GM12878 (cell line): ENCODE results near the gene UBA5. TPM values are rescaled to one million over a fixed set of nuclear protein-coding genes. Genes with fewer than 3 reads are reported as not detected.

Source experiments
- ATAC-seq: fragments of 200-7000 bp; cut with Tn5 transposase; 3 replicates; pipeline ENCODE4 v1.9.1; 2020; ENCODE audit warnings: mild to moderate bottlenecking, moderate library complexity
- BruUV-seq: library from RNA; stranded (reverse); fragments of 400-500 nt; replicated peaks from 2 replicates; lab custom pipeline; 2021; lab: Mats Ljungman, UMichigan
- CTCF ChIA-PET: fragments of 300-600 bp; sonication (Branson Sonifier 250); formaldehyde crosslinking; extraction: SDS; loops from one replicate; lab custom pipeline; 2021; ENCODE audit warnings: inconsistent platforms; lab: Yijun Ruan, JAX
- POLR2A ChIA-PET: fragments of 350-600 bp; formaldehyde crosslinking; extraction: SDS; loops from one replicate; lab custom pipeline; 2021; ENCODE audit warnings: inconsistent platforms; lab: Charles Lee
- RAD21 ChIA-PET: fragments of 300-600 bp; sonication (Branson Sonifier 250); formaldehyde crosslinking; loops from one replicate; lab custom pipeline; 2023; ENCODE audit warnings: antibody characterized with exemption; ENCODE audit not compliant: unreplicated experiment; lab: Charles Lee
- SMC1A ChIA-PET: fragments of 300-600 bp; sonication (Branson Sonifier 250); formaldehyde crosslinking; loops from one replicate; lab custom pipeline; 2023; ENCODE audit not compliant: unreplicated experiment, uncharacterized antibody; lab: Charles Lee
- DNase-seq: peaks from one replicate; pipeline ENCODE4 v3.0.0-alpha.2; 2011; ENCODE audit warnings: low read depth, low spot score
- FAIRE-seq: peaks from 3 replicates; lab custom pipeline; 2011; peaks lifted over from hg19 to GRCh38; lab: Jason Lieb, UNC
- H2AFZ ChIP-seq: 2 replicates; pipeline ENCODE4 v1.6.0; 2011; ENCODE audit warnings: low read depth, low read length, control low read depth; ENCODE audit not compliant: control insufficient read depth
- H3K27ac ChIP-seq: 2 replicates; pipeline ENCODE4 v1.5.1; 2011; ENCODE audit warnings: control low read depth; ENCODE audit not compliant: control insufficient read depth, insufficient read depth
- H3K27me3 ChIP-seq, 2 experiments: replicated peaks in 1 of 2; 2 replicates each; pipeline versions ENCODE4 v1.6.0 to v1.6.1; 2011; ENCODE audit warnings: low read length in 1 of 2; ENCODE audit not compliant: control insufficient read depth in 2 of 2, insufficient read depth in 2 of 2
- H3K36me3 ChIP-seq, 2 experiments: 2 replicates each; pipeline ENCODE4 v1.5.1; 2011; ENCODE audit warnings: low read length in 1 of 2; ENCODE audit not compliant: control insufficient read depth in 2 of 2, insufficient read depth in 2 of 2
- H3K4me1 ChIP-seq: 2 replicates; pipeline ENCODE4 v1.6.1; 2011; ENCODE audit warnings: mild to moderate bottlenecking, low read length, moderate library complexity, mixed read lengths; ENCODE audit not compliant: control insufficient read depth, insufficient read depth
- H3K4me2 ChIP-seq: 2 replicates; pipeline ENCODE4 v1.6.0; 2011; ENCODE audit warnings: control low read depth; ENCODE audit not compliant: control insufficient read depth, insufficient read depth
- H3K4me3 ChIP-seq: fragments of 200-600 bp; sonication (generic); 2 replicates; pipeline ENCODE4 v1.5.1; 2016
- H3K79me2 ChIP-seq: 2 replicates; pipeline ENCODE4 v1.6.0; 2011; ENCODE audit warnings: low read length; ENCODE audit not compliant: control insufficient read depth, insufficient read depth
- H3K9ac ChIP-seq: 2 replicates; pipeline ENCODE4 v1.8.0; 2011; ENCODE audit warnings: low read length, control low read depth, mixed read lengths; ENCODE audit not compliant: control insufficient read depth, insufficient read depth
- H3K9me3 ChIP-seq: replicated peaks from 3 replicates; pipeline ENCODE4 v1.5.1; 2011; ENCODE audit warnings: mild to moderate bottlenecking, low read length; ENCODE audit not compliant: control insufficient read depth, insufficient read depth
- H4K20me1 ChIP-seq: 2 replicates; pipeline ENCODE4 v1.6.0; 2011; ENCODE audit not compliant: control insufficient read depth, insufficient read depth
- DPF2 ChIP-seq: fragments of 450-650 bp; IDR thresholded peaks from 2 replicates; pipeline ENCODE4 v1.6.1; 2017; ENCODE audit warnings: mild to moderate bottlenecking
- KAT2A ChIP-seq: conservative IDR thresholded peaks from 2 replicates; pipeline ENCODE4 v1.6.1; 2011; ENCODE audit warnings: low read depth, low read length; ENCODE audit not compliant: control insufficient read depth
- KDM1A ChIP-seq: fragments of 200-600 bp; sonication (generic); IDR thresholded peaks from 2 replicates; pipeline ENCODE4 v1.6.1; 2016; ENCODE audit warnings: borderline replicate concordance
- NRF1 ChIP-seq: conservative IDR thresholded peaks from 2 replicates; pipeline ENCODE4 v1.6.1; 2011; ENCODE audit warnings: mild to moderate bottlenecking, low read depth, low read length, improper control_type of control experiment
- POLR2AphosphoS2 ChIP-seq: IDR thresholded peaks from 2 replicates; pipeline ENCODE4 v1.6.1; 2011; ENCODE audit warnings: low read depth, mild to moderate bottlenecking, low read length, improper control_type of control experiment, moderate library complexity
- POLR2AphosphoS5 ChIP-seq: IDR thresholded peaks from 2 replicates; pipeline ENCODE4 v1.6.1; 2011; ENCODE audit warnings: mild to moderate bottlenecking, low read length, inconsistent platforms
- RB1 ChIP-seq: fragments of 450-650 bp; formaldehyde crosslinking; IDR thresholded peaks from 2 replicates; pipeline ENCODE4 v1.6.1; 2017; ENCODE audit warnings: mild to moderate bottlenecking, borderline replicate concordance
- SIN3A ChIP-seq: IDR thresholded peaks from 2 replicates; pipeline ENCODE4 v1.6.1; 2012; ENCODE audit warnings: low read depth, low read length, improper control_type of control experiment
- SIX5 ChIP-seq: IDR thresholded peaks from 2 replicates; pipeline ENCODE4 v1.6.1; 2011; ENCODE audit warnings: mild to moderate bottlenecking, low read depth, low read length, moderate library complexity; ENCODE audit not compliant: severe bottlenecking
- TCF3 ChIP-seq: IDR thresholded peaks from 2 replicates; pipeline ENCODE4 v1.6.1; 2012; ENCODE audit warnings: low read depth, mild to moderate bottlenecking, low read length, borderline replicate concordance; ENCODE audit not compliant: insufficient read depth
- ZNF24 ChIP-seq: fragments of 450-650 bp; IDR thresholded peaks from 2 replicates; pipeline ENCODE4 v1.6.1; 2017; ENCODE audit warnings: antibody characterized with exemption, mild to moderate bottlenecking
- WGBS: methylation state at CpG from one replicate; pipeline ENCODE4 v1.1.6; 2016; ENCODE audit warnings: low lambda C conversion rate; ENCODE audit not compliant: insufficient replicate concordance, insufficient coverage; ENCODE audit errors: missing lambda C conversion rate; 5-methylcytosine and 5-hydroxymethylcytosine counted together
- in situ Hi-C: fragments of 300-500 bp; cut with MboI; formaldehyde crosslinking; loops from 9 replicates; pipeline ENCODE4 v1.14.3; 2018; ENCODE audit warnings: mixed read lengths
- intact Hi-C: fragments of 100-400 bp; cut with micrococcal nuclease; formaldehyde crosslinking; loops from one replicate; pipeline ENCODE4 v1.14.2; 2022; ENCODE audit not compliant: unreplicated experiment
- polyA plus RNA-seq, 11 experiments: library from polyadenylated mRNA; depleted of rRNA in 4 of 11; unstranded in 6 of 11; stranded (reverse) in 5 of 11; fragments of >200 nt; fragmentation: Nextera tagmentation in 4 of 11; fragmentation: Illumina TruSeq in 1 of 11; extraction: Ambion mirVana in 4 of 11; extraction: Trizol in 1 of 11; gene quantifications; 1 replicate in 1 of 11; 2 replicates in 10 of 11; pipeline versions ENCODE4 v1.2.1 to v1.2.3, GENCODE V29; 2011 to 2016; ENCODE audit warnings: inconsistent platforms in 2 of 11, missing spikeins in 2 of 11, low read depth in 1 of 11
- total RNA-seq, 4 experiments: library from RNA; depleted of rRNA in 3 of 4; stranded (reverse); fragments of >200 nt in 3 of 4; fragmentation: Illumina TruSeq in 1 of 4; extraction: Trizol in 1 of 4; gene quantifications; 2 replicates each; pipeline versions ENCODE4 v1.2.1 to v1.2.3, GENCODE V29; 2013 to 2021
- TF ChIP-seq, protein P1 (sequence below): IDR thresholded peaks from 2 replicates; pipeline ENCODE4 v1.6.1; 2012; ENCODE audit warnings: mild to moderate bottlenecking, low read depth, low read length
- TF ChIP-seq, protein P2 (sequence below): fragments of 450-650 bp; IDR thresholded peaks from 2 replicates; pipeline ENCODE4 v1.6.1; 2016; ENCODE audit warnings: mild to moderate bottlenecking, moderate library complexity, borderline replicate concordance
- TF ChIP-seq, protein P3 (sequence below): fragments of 450-650 bp; IDR thresholded peaks from 2 replicates; pipeline ENCODE4 v1.6.1; 2018; ENCODE audit warnings: mild to moderate bottlenecking, low read depth, moderate library complexity; ENCODE audit not compliant: partially characterized antibody

UBA5 gene
- total and polyA plus RNA-seq, 10 of the 15 experiments (the other 5 are each of a cell fraction or from before 2014, with no cell fraction given) = 10.2 to 62.1 (median 43.8) TPM

DNA sequence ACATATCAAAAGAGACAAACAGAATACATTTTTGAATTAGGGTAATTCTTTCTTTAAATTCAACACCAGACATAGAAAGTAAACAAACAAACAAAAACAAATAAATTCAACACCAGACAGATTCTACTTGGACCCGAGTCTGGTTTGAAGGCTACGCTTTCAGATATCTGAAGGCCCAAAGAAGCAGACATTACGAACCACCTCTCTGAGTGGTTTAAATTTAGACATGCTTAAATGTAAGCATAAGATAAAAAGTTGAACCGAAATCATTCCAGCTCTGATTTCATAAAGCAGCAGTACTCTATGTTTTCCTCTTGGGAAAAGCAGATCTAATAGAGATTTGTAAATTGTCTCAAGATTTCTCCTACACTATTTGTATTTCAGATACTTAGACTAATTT is 29.9 kb downstream of the UBA5 start:
- no peaks in the 10 kb centered on the region for H3K9me3 ChIP-seq
- 83% methylated on average over 4 of the region's 4 CpGs for WGBS
- no peak overlapping the region for H3K27ac ChIP-seq
- in situ Hi-C loops (no loop called here), intact Hi-C loops (no loop called here)
- ATAC-seq (no peak), FAIRE-seq (peak; percentile 13), DNase-seq (no peak)
- H4K20me1 ChIP-seq = no peaks in the 10 kb centered on the region
- TF ChIP-seq SIN3A (no peak), POLR2AphosphoS2 (no peak), NRF1 (no peak), ZNF24 (no peak), SIX5 (no peak), POLR2AphosphoS5 (no peak), TCF3 (no peak), KDM1A (no peak), RB1 (no peak), DPF2 (no peak), KAT2A (no peak)
- TF ChIP-seq, protein P1, sequence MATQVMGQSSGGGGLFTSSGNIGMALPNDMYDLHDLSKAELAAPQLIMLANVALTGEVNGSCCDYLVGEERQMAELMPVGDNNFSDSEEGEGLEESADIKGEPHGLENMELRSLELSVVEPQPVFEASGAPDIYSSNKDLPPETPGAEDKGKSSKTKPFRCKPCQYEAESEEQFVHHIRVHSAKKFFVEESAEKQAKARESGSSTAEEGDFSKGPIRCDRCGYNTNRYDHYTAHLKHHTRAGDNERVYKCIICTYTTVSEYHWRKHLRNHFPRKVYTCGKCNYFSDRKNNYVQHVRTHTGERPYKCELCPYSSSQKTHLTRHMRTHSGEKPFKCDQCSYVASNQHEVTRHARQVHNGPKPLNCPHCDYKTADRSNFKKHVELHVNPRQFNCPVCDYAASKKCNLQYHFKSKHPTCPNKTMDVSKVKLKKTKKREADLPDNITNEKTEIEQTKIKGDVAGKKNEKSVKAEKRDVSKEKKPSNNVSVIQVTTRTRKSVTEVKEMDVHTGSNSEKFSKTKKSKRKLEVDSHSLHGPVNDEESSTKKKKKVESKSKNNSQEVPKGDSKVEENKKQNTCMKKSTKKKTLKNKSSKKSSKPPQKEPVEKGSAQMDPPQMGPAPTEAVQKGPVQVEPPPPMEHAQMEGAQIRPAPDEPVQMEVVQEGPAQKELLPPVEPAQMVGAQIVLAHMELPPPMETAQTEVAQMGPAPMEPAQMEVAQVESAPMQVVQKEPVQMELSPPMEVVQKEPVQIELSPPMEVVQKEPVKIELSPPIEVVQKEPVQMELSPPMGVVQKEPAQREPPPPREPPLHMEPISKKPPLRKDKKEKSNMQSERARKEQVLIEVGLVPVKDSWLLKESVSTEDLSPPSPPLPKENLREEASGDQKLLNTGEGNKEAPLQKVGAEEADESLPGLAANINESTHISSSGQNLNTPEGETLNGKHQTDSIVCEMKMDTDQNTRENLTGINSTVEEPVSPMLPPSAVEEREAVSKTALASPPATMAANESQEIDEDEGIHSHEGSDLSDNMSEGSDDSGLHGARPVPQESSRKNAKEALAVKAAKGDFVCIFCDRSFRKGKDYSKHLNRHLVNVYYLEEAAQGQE = no peak
- TF ChIP-seq, protein P2, sequence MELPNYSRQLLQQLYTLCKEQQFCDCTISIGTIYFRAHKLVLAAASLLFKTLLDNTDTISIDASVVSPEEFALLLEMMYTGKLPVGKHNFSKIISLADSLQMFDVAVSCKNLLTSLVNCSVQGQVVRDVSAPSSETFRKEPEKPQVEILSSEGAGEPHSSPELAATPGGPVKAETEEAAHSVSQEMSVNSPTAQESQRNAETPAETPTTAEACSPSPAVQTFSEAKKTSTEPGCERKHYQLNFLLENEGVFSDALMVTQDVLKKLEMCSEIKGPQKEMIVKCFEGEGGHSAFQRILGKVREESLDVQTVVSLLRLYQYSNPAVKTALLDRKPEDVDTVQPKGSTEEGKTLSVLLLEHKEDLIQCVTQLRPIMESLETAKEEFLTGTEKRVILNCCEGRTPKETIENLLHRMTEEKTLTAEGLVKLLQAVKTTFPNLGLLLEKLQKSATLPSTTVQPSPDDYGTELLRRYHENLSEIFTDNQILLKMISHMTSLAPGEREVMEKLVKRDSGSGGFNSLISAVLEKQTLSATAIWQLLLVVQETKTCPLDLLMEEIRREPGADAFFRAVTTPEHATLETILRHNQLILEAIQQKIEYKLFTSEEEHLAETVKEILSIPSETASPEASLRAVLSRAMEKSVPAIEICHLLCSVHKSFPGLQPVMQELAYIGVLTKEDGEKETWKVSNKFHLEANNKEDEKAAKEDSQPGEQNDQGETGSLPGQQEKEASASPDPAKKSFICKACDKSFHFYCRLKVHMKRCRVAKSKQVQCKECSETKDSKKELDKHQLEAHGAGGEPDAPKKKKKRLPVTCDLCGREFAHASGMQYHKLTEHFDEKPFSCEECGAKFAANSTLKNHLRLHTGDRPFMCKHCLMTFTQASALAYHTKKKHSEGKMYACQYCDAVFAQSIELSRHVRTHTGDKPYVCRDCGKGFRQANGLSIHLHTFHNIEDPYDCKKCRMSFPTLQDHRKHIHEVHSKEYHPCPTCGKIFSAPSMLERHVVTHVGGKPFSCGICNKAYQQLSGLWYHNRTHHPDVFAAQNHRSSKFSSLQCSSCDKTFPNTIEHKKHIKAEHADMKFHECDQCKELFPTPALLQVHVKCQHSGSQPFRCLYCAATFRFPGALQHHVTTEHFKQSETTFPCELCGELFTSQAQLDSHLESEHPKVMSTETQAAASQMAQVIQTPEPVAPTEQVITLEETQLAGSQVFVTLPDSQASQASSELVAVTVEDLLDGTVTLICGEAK = no peak
- TF ChIP-seq, protein P3, sequence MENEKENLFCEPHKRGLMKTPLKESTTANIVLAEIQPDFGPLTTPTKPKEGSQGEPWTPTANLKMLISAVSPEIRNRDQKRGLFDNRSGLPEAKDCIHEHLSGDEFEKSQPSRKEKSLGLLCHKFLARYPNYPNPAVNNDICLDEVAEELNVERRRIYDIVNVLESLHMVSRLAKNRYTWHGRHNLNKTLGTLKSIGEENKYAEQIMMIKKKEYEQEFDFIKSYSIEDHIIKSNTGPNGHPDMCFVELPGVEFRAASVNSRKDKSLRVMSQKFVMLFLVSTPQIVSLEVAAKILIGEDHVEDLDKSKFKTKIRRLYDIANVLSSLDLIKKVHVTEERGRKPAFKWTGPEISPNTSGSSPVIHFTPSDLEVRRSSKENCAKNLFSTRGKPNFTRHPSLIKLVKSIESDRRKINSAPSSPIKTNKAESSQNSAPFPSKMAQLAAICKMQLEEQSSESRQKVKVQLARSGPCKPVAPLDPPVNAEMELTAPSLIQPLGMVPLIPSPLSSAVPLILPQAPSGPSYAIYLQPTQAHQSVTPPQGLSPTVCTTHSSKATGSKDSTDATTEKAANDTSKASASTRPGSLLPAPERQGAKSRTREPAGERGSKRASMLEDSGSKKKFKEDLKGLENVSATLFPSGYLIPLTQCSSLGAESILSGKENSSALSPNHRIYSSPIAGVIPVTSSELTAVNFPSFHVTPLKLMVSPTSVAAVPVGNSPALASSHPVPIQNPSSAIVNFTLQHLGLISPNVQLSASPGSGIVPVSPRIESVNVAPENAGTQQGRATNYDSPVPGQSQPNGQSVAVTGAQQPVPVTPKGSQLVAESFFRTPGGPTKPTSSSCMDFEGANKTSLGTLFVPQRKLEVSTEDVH = no peak
- SMC1A ChIA-PET = no interaction called here
- no peaks in the 10 kb centered on the region for H3K27me3 ChIP-seq
- H2AFZ ChIP-seq = no peak overlapping the region
- CTCF ChIA-PET = no interaction called here
- no peaks in the 10 kb centered on the region for H3K79me2 ChIP-seq
- no TSS peak for BruUV-seq
- no peak overlapping the region for H3K9ac ChIP-seq
- no peak overlapping the region for H3K4me3 ChIP-seq
- RAD21 ChIA-PET = interaction anchor here (1.4 kb wide), 1 partner anchor 25 kb away, joined by 3 read pairs; no protein-coding TSS in a partner anchor
- peaks cover 0 to 3% of the 10 kb centered on the region in 2 experiments; a peak in 2 of 4 replicates for H3K36me3 ChIP-seq
- no peaks in the 10 kb centered on the region for H3K4me1 ChIP-seq
- POLR2A ChIA-PET = no interaction called here
- no peak overlapping the region for H3K4me2 ChIP-seq
